ENCODE data around the gene CAPZA1.

CAPZA1 gene

GRCh38 chr1:112576240-112576639, 43.4 kb upstream of the CAPZA1 start (continued):
- TF ChIP-seq PBX3 (CRISPR knock-in tag; IDR thresholded peaks at IDR 0.05) (no peak), ZXDB (tag by site-specific recombination; IDR thresholded peaks at IDR 0.05) (no peak), ZBTB44 (tag by site-specific recombination; IDR thresholded peaks at IDR 0.05) (no peak), ZIC2 (tag by site-specific recombination; IDR thresholded peaks at IDR 0.05) (no peak), ZNF157 (tag by site-specific recombination; IDR thresholded peaks at IDR 0.05) (no peak), PATZ1 (tag by site-specific recombination; IDR thresholded peaks at IDR 0.05) (no peak), ZSCAN4 (tag by site-specific recombination; IDR thresholded peaks at IDR 0.05) (no peak), ZNF830 (tag by site-specific recombination; IDR thresholded peaks at IDR 0.05; ENCODE audit: low read depth) (no peak), HOXC10 (CRISPR knock-in tag; IDR thresholded peaks at IDR 0.05) (no peak), ZNF701 (tag by site-specific recombination; IDR thresholded peaks at IDR 0.05) (no peak), ZNF530 (tag by site-specific recombination; IDR thresholded peaks at IDR 0.05; ENCODE audit: low read depth) (no peak), ZNF362 (tag by site-specific recombination; IDR thresholded peaks at IDR 0.05) (no peak)

- no peak overlapping the region for H3K4me3 ChIP-seq (ENCODE audit: low read depth, low read length)
- H3K9me3 ChIP-seq (ENCODE audit: control insufficient read depth, insufficient read depth, low read depth, low read length): no peaks in the 10 kb centered on the region
- peaks cover 11 to 50% of the 10 kb centered on the region in 2 experiments; a peak in 2 of 3 replicates for H3K36me3 ChIP-seq (ENCODE audit: control insufficient read depth in 2 of 2, insufficient read depth in 1 of 2, low read length in 2 of 2)
- ChIA-PET CTCF (no interaction called here), POLR2A (no interaction called here)
- TF ChIP-seq MZF1 (tag by site-specific recombination; IDR thresholded peaks at IDR 0.05; ENCODE audit: borderline replicate concordance) (no peak), PRDM10 (tag by site-specific recombination; IDR thresholded peaks at IDR 0.05) (no peak), PRDM4 (tag by site-specific recombination; IDR thresholded peaks at IDR 0.05) (no peak), ZNF692 (tag by site-specific recombination; IDR thresholded peaks at IDR 0.05) (no peak)
- no peak overlapping the region for H3K27ac ChIP-seq (ENCODE audit: extremely low read depth, low read depth, low read length)
- H3K4me1 ChIP-seq (ENCODE audit: control insufficient read depth, insufficient read depth, low read length): no peaks in the 10 kb centered on the region
These were observed 39.7 kb upstream of the CAPZA1 start for GRCh38 chr1:112579801-112580510.

Measured in HEK293 (cell line).